Measurements from ENCODE around the gene LPCAT3.

Gene LPCAT3

GRCh38 chr12:6998715-6999451 lies 19.4 kb downstream of the LPCAT3 start:
- no peak for DNase-seq (ENCODE audit: low read depth)

GRCh38 chr12:6996040-6996441 lies 22.2 kb downstream of the LPCAT3 start:
- DNase-seq (ENCODE audit: low read depth) = no peak

- DNase-seq (ENCODE audit: low read depth) = no peak
These were observed 30.2 kb downstream of the LPCAT3 start for GRCh38 chr12:6987956-6988553.

GRCh38 chr12:6982532-6982931 lies 35.7 kb downstream of the LPCAT3 start:
- no peak for DNase-seq (ENCODE audit: low read depth)

GRCh38 chr12:6981152-6982052 lies 36.9 kb downstream of the LPCAT3 start:
- no peak for DNase-seq (ENCODE audit: low read depth)

- no peak for DNase-seq (ENCODE audit: low read depth)
These were observed 37.5 kb downstream of the LPCAT3 start for GRCh38 chr12:6980740-6981139.

GRCh38 chr12:6980075-6980474 lies 38.2 kb downstream of the LPCAT3 start:
- no peak for DNase-seq (ENCODE audit: low read depth)

- DNase-seq (ENCODE audit: low read depth) = no peak
These were observed 38.8 kb downstream of the LPCAT3 start for GRCh38 chr12:6979453-6979852.

- DNase-seq (ENCODE audit: low read depth) = no peak
These were observed 39.3 kb downstream of the LPCAT3 start for GRCh38 chr12:6979021-6979420.

- no peak for DNase-seq (ENCODE audit: low read depth)
These were observed 39.7 kb downstream of the LPCAT3 start for GRCh38 chr12:6978611-6979011.

GRCh38 chr12:6978188-6978587 lies 40.1 kb downstream of the LPCAT3 start:
- no peak for DNase-seq (ENCODE audit: low read depth)

GRCh38 chr12:6977653-6978052 lies 40.6 kb downstream of the LPCAT3 start:
- no peak for DNase-seq (ENCODE audit: low read depth)

GRCh38 chr12:6975297-6976032 lies 42.8 kb downstream of the LPCAT3 start:
- no peak for DNase-seq (ENCODE audit: low read depth)

- no peak for DNase-seq (ENCODE audit: low read depth)
These were observed 44.1 kb downstream of the LPCAT3 start for GRCh38 chr12:6974180-6974579.

- no peak for DNase-seq (ENCODE audit: low read depth)
These were observed 48.2 kb downstream of the LPCAT3 start for GRCh38 chr12:6970096-6970527.

- DNase-seq (ENCODE audit: low read depth) = no peak
These were observed 49.9 kb downstream of the LPCAT3 start for GRCh38 chr12:6968426-6968825.

GRCh38 chr12:6967651-6968100 lies 50.6 kb downstream of the LPCAT3 start:
- DNase-seq (ENCODE audit: low read depth) = no peak

- no peak for DNase-seq (ENCODE audit: low read depth)
These were observed 51.9 kb downstream of the LPCAT3 start for GRCh38 chr12:6966351-6966750.

GRCh38 chr12:6965714-6966113 lies 52.6 kb downstream of the LPCAT3 start:
- DNase-seq (ENCODE audit: low read depth) = no peak

GRCh38 chr12:6965026-6965661 lies 53.1 kb downstream of the LPCAT3 start:
- DNase-seq (ENCODE audit: low read depth) = peak; percentile 79

GRCh38 chr12:6964605-6965025 lies 53.7 kb downstream of the LPCAT3 start:
- no peak for DNase-seq (ENCODE audit: low read depth)
